Type B pancreatic cell (in vitro differentiated cells): ENCODE measurements around the gene CENPS. TPM values are rescaled to one million over a fixed set of nuclear protein-coding genes. Genes with fewer than 3 reads are reported as not detected.

Source experiments
- DNase-seq: peaks from one replicate; pipeline ENCODE4 v3.0.0; 2021; ENCODE audit warnings: mixed read lengths; ENCODE audit not compliant: unreplicated experiment; ENCODE audit errors: extremely low spot score
- H3K27ac Mint-ChIP-seq: 2 replicates; pipeline ENCODE4 v1.8.0; 2021; ENCODE audit warnings: mild to moderate bottlenecking, mixed read lengths
- H3K27me3 Mint-ChIP-seq: 2 replicates; pipeline ENCODE4 v1.8.0; 2021; ENCODE audit warnings: mixed read lengths
- H3K36me3 Mint-ChIP-seq: 2 replicates; pipeline ENCODE4 v1.8.0; 2021; ENCODE audit warnings: mixed read lengths
- H3K4me1 Mint-ChIP-seq: one replicate; pipeline ENCODE4 v1.8.0; 2021; ENCODE audit warnings: mixed read lengths; ENCODE audit not compliant: unreplicated experiment
- H3K4me3 Mint-ChIP-seq: 2 replicates; pipeline ENCODE4 v1.8.0; 2021; ENCODE audit warnings: mild to moderate bottlenecking, mixed read lengths
- H3K9me3 Mint-ChIP-seq: 2 replicates; pipeline ENCODE4 v1.8.0; 2021; ENCODE audit warnings: mixed read lengths
- CTCF ChIP-seq: fragments of 200-600 bp; sonication (generic); conservative IDR thresholded peaks from 2 replicates; pipeline ENCODE4 v1.5.0; 2021; ENCODE audit warnings: antibody characterized with exemption, mild to moderate bottlenecking
- total RNA-seq: library from RNA; stranded (reverse); gene quantifications from 2 replicates; pipeline ENCODE4 v1.2.1, GENCODE V29; 2021; ENCODE audit warnings: low replicate concordance

CENPS gene
- total RNA-seq, 1 donor from 2014 or later, result 24.7 TPM

- Mint-ChIP-seq H3K27me3 (no peaks in the 10 kb centered on the region), H3K27ac (no peak overlapping the region), H3K4me1 (peaks cover 24% of the 10 kb centered on the region), H3K36me3 (no peaks in the 10 kb centered on the region), H3K9me3 (no peaks in the 10 kb centered on the region), H3K4me3 (no peak overlapping the region)
- no peak for TF ChIP-seq CTCF
- DNase-seq, result no peak
These were observed 16.7 kb downstream of the CENPS start for GRCh38 chr1:10446790-10447422.

- H3K4me3 Mint-ChIP-seq, result peak within 1 kb of the TSS; percentile 25
- H3K9me3 Mint-ChIP-seq, result no peaks in the 10 kb centered on the region
- no peak for DNase-seq
- TF ChIP-seq CTCF, result no peak
- no peaks in the 10 kb centered on the region for H3K27me3 Mint-ChIP-seq
- H3K27ac Mint-ChIP-seq, result peak within 1 kb of the TSS; percentile 55
- H3K4me1 Mint-ChIP-seq, result peaks cover 24% of the 10 kb centered on the region
- no peaks in the 10 kb centered on the region for H3K36me3 Mint-ChIP-seq
These were observed 19.5 kb downstream of the CENPS start, which contains the start of gene CORT for GRCh38 chr1:10449751-10450150. Gene CORT (plus strand): TSS chr1:10450031. CDS start chr1:10450224, 193 bp downstream.

- Mint-ChIP-seq H3K4me1 (peaks cover 24% of the 10 kb centered on the region), H3K27ac (no peak overlapping the region), H3K27me3 (no peaks in the 10 kb centered on the region), H3K36me3 (no peaks in the 10 kb centered on the region), H3K4me3 (peak overlapping the region; percentile 25), H3K9me3 (no peaks in the 10 kb centered on the region)
- DNase-seq, result no peak
- no peak for TF ChIP-seq CTCF
These were observed 20.1 kb downstream of the CENPS start for GRCh38 chr1:10450156-10450814.

- peaks cover 24% of the 10 kb centered on the region for H3K4me1 Mint-ChIP-seq
- no peaks in the 10 kb centered on the region for H3K27me3 Mint-ChIP-seq
- no peak for TF ChIP-seq CTCF
- no peaks in the 10 kb centered on the region for H3K9me3 Mint-ChIP-seq
- no peaks in the 10 kb centered on the region for H3K36me3 Mint-ChIP-seq
- peak overlapping the region; percentile 19 for H3K4me3 Mint-ChIP-seq
- no peak for DNase-seq
- H3K27ac Mint-ChIP-seq, result no peak overlapping the region
These were observed 20.6 kb downstream of the CENPS start for GRCh38 chr1:10450836-10451235.

GRCh38 chr1:10451287-10451686 lies 21.1 kb downstream of the CENPS start:
- Mint-ChIP-seq H3K4me3 (peak overlapping the region; percentile 46), H3K27me3 (no peaks in the 10 kb centered on the region), H3K4me1 (peaks cover 24% of the 10 kb centered on the region), H3K36me3 (no peaks in the 10 kb centered on the region), H3K27ac (no peak overlapping the region), H3K9me3 (no peaks in the 10 kb centered on the region)
- no peak for DNase-seq
- no peak for TF ChIP-seq CTCF
